ENCODE results near the gene LRP10. TPM values are rescaled to one million over a fixed set of nuclear protein-coding genes. Genes with fewer than 3 reads are reported as not detected.

The LRP10 gene
- total RNA-seq, 1 experiment from 2014 or later, result 42.7 TPM

GRCh38 chr14:22896356-22896755, 24.8 kb downstream of the LRP10 start (continued):
- no peak for TF ChIP-seq REST (IDR thresholded peaks at IDR 0.05; ENCODE audit: low read depth)

- Histone ChIP-seq H4K20me1 (ENCODE audit: insufficient read depth) (no peaks in the 10 kb centered on the region), H3K9me3 (ENCODE audit: control insufficient read depth in 1 of 2, insufficient read depth in 1 of 2, low read depth in 1 of 2, low read length in 2 of 2) (no peaks in the 10 kb centered on the region), H3K36me3 (ENCODE audit: control insufficient read depth in 1 of 2, insufficient read depth in 2 of 2, low read length in 2 of 2) (peaks cover 7 to 8% of the 10 kb centered on the region in 2 experiments; a peak in 2 of 4 replicates), H3K27ac (ENCODE audit: low read depth, low read length) (no peak overlapping the region), H3K9ac (ENCODE audit: low read length) (no peak overlapping the region), H2AFZ (ENCODE audit: low read depth, low read length, poor library complexity, severe bottlenecking) (no peak overlapping the region), H3K4me1 (ENCODE audit: control insufficient read depth in 1 of 2, insufficient read depth in 2 of 2, low read length in 2 of 2) (peaks cover 0 to 22% of the 10 kb centered on the region in 2 experiments; a peak in 2 of 4 replicates), H3K4me3 (replicated peaks in 1 of 2; ENCODE audit: low read depth in 1 of 2, low read length in 2 of 2) (no peak overlapping the region), H3K27me3 (ENCODE audit: insufficient read depth, low read length) (no peaks in the 10 kb centered on the region), H3K79me2 (ENCODE audit: insufficient read depth, low read length) (no peaks in the 10 kb centered on the region), H3K9me2 (ENCODE audit: insufficient read depth) (no peaks in the 10 kb centered on the region), H3K4me2 (ENCODE audit: low read length) (no peak overlapping the region)
- DNase-seq (ENCODE audit: low read depth, low spot score) (no peak), ATAC-seq (no peak)
- RAD21 ChIA-PET (ENCODE audit: low non-redundant PET in 1 of 2, low total read pairs in 2 of 2, uncharacterized antibody in 2 of 2, unreplicated experiment in 2 of 2), result no interaction called here
- no TSS peak for BruUV-seq (replicated peaks)
- CTCF ChIA-PET, result interaction anchor here (1.2 to 1.7 kb wide), 2 partner anchors 34 to 74 kb away, joined by 3 read pairs; no protein-coding TSS in a partner anchor
- intact Hi-C loops (cut with micrococcal nuclease), result no loop called here
- POLR2A ChIA-PET, result interaction anchor here (1.2 kb wide), 1 partner anchor 9 kb away, joined by 4 read pairs; no protein-coding TSS in a partner anchor
- TF ChIP-seq ATF3 (IDR thresholded peaks at IDR 0.05) (no peak), MAX (IDR thresholded peaks at IDR 0.05) (no peak), CTCF (IDR thresholded peaks at IDR 0.05 in 2 of 3, conservative IDR thresholded peaks at IDR 0.05 in 1 of 3; ENCODE audit: borderline replicate concordance in 1 of 3, insufficient read depth in 1 of 3, low read depth in 2 of 3, low read length in 2 of 3) (no peak), EGR1 (IDR thresholded peaks at IDR 0.05; ENCODE audit: low read depth) (no peak), ZBTB33 (IDR thresholded peaks at IDR 0.05; ENCODE audit: extremely low read depth, insufficient replicate concordance, low read length) (no peak), CBX3 (IDR thresholded peaks at IDR 0.05; ENCODE audit: low read depth) (no peak), SIN3A (IDR thresholded peaks at IDR 0.05; ENCODE audit: low read depth) (no peak), RAD21 (IDR thresholded peaks at IDR 0.05; ENCODE audit: low read depth) (no peak), TCF7L2 (IDR thresholded peaks at IDR 0.05; ENCODE audit: borderline replicate concordance, extremely low read depth, insufficient read depth, insufficient read length) (no peak), CEBPB (IDR thresholded peaks at IDR 0.05; ENCODE audit: low read depth) (no peak), SRF (IDR thresholded peaks at IDR 0.05; ENCODE audit: low read depth) (no peak), ELF1 (IDR thresholded peaks at IDR 0.05; ENCODE audit: borderline replicate concordance, low read depth) (no peak), ZFX (IDR thresholded peaks at IDR 0.05) (no peak), EZH2phosphoT487 (IDR thresholded peaks at IDR 0.05; ENCODE audit: borderline replicate concordance) (no peak), POLR2AphosphoS5 (IDR thresholded peaks at IDR 0.05; ENCODE audit: low read depth, low read length) (no peak)
Measured at GRCh38 chr14:22896760-22897159, 25.2 kb downstream of the LRP10 start.
